Left lung (tissue), 10 donors: ENCODE data around the gene ASMTL. TPM values are rescaled to one million over a fixed set of nuclear protein-coding genes. Genes with fewer than 3 reads are reported as not detected.

Experiments
- ATAC-seq: fragments of 200-7000 bp; cut with Tn5 transposase; one replicate; pipeline ENCODE4 v1.9.1; 2020; ENCODE audit warnings: moderate library complexity
- DNase-seq, 4 donors: peaks; one replicate each; pipeline ENCODE4 v3.0.0-alpha.2; 2013 to 2020
- H3K27ac ChIP-seq, 2 donors: fragments of 200-600 bp; sonication (generic) in 1 of 2; one replicate each; pipeline versions ENCODE4 v1.5.0 to v1.8.0; 2020 to 2021
- H3K27me3 ChIP-seq, 2 donors: fragments of 200-600 bp; sonication (generic) in 1 of 2; one replicate each; pipeline versions ENCODE4 v1.5.0 to v1.8.0; 2020 to 2021
- H3K36me3 ChIP-seq, 2 donors: fragments of 200-600 bp; sonication (generic) in 1 of 2; one replicate each; pipeline versions ENCODE4 v1.5.0 to v1.8.0; 2020 to 2021
- H3K4me1 ChIP-seq, 2 donors: fragments of 200-600 bp; one replicate each; pipeline ENCODE4 v1.8.0; 2021
- H3K4me3 ChIP-seq, 2 donors: fragments of 200-600 bp; sonication (generic) in 1 of 2; one replicate each; pipeline versions ENCODE4 v1.5.0 to v1.8.0; 2020 to 2021; ENCODE audit warnings: mild to moderate bottlenecking in 1 of 2
- H3K9me3 ChIP-seq, 2 donors: fragments of 200-600 bp; sonication (generic) in 1 of 2; one replicate each; pipeline versions ENCODE4 v1.5.0 to v1.8.0; 2020 to 2021
- intact Hi-C, 2 donors: fragments of 100-400 bp; cut with DNase I; formaldehyde crosslinking; loops; one replicate each; pipeline versions ENCODE4 v1.11.2 to v1.14.2; 2022
- polyA plus RNA-seq, 6 donors: library from polyadenylated mRNA; unstranded; fragments of 120-200 nt; gene quantifications; one replicate each; pipeline ENCODE4 v1.2.1, GENCODE V29; 2013; ENCODE audit not compliant: insufficient read length in 6 of 6
- total RNA-seq, 2 donors: library from RNA; stranded (reverse); fragmentation: NEBNext Ultra II Directional; extraction: Animal tissue kit (Norgen Biotek cat#: 25700); gene quantifications; one replicate each; pipeline ENCODE4 v1.2.1, GENCODE V29; 2021
- TF ChIP-seq, protein P1 (sequence below), 2 donors: fragments of 200-600 bp; sonication (generic) in 1 of 2; IDR thresholded peaks; one replicate each; pipeline versions ENCODE4 v1.5.0 to v1.8.0; 2021; ENCODE audit warnings: antibody characterized with exemption in 2 of 2
- donor health status: DM: no; HTN: yes; CAD: no.
- donor health status: DM: no; HTN: no; CAD: no.

Gene ASMTL
- total and polyA plus RNA-seq, 8 donors, result 18.6 to 32.0 (median 24.8) TPM

- intact Hi-C loops, result no loop called here
- Histone ChIP-seq H3K4me3 (no peak overlapping the region), H3K27ac (peak overlapping the region in 1 of 2 donors; percentile 25), H3K4me1 (peaks cover 13 to 37% of the 10 kb centered on the region in 2 donors), H3K9me3 (no peaks in the 10 kb centered on the region), H3K36me3 (peaks cover 0 to 39% of the 10 kb centered on the region in 2 donors), H3K27me3 (no peaks in the 10 kb centered on the region)
- peak in 2 of 4 donors; percentile 32 to 75 for DNase-seq
- TF ChIP-seq, protein P1, sequence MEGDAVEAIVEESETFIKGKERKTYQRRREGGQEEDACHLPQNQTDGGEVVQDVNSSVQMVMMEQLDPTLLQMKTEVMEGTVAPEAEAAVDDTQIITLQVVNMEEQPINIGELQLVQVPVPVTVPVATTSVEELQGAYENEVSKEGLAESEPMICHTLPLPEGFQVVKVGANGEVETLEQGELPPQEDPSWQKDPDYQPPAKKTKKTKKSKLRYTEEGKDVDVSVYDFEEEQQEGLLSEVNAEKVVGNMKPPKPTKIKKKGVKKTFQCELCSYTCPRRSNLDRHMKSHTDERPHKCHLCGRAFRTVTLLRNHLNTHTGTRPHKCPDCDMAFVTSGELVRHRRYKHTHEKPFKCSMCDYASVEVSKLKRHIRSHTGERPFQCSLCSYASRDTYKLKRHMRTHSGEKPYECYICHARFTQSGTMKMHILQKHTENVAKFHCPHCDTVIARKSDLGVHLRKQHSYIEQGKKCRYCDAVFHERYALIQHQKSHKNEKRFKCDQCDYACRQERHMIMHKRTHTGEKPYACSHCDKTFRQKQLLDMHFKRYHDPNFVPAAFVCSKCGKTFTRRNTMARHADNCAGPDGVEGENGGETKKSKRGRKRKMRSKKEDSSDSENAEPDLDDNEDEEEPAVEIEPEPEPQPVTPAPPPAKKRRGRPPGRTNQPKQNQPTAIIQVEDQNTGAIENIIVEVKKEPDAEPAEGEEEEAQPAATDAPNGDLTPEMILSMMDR (IDR thresholded peaks at IDR 0.05), result no peak
- no peak for ATAC-seq
Measured at GRCh38 chrX:1394731-1395501, 57.8 kb downstream of the ASMTL start.

GRCh38 chrX:1393871-1394615 is 58.7 kb downstream of the ASMTL start:
- no peaks in the 10 kb centered on the region for H3K27me3 ChIP-seq
- H3K4me3 ChIP-seq, result no peak overlapping the region
- peaks cover 0 to 44% of the 10 kb centered on the region in 2 donors for H3K36me3 ChIP-seq
- DNase-seq (peak in 2 of 4 donors; percentile 19 to 35), ATAC-seq (no peak)
- TF ChIP-seq, protein P1 (IDR thresholded peaks at IDR 0.05), result no peak
- no peaks in the 10 kb centered on the region for H3K9me3 ChIP-seq
- intact Hi-C loops, result no loop called here
- H3K27ac ChIP-seq, result peak overlapping the region in 1 of 2 donors; percentile 25
- H3K4me1 ChIP-seq, result peaks cover 13 to 46% of the 10 kb centered on the region in 2 donors

DNA sequence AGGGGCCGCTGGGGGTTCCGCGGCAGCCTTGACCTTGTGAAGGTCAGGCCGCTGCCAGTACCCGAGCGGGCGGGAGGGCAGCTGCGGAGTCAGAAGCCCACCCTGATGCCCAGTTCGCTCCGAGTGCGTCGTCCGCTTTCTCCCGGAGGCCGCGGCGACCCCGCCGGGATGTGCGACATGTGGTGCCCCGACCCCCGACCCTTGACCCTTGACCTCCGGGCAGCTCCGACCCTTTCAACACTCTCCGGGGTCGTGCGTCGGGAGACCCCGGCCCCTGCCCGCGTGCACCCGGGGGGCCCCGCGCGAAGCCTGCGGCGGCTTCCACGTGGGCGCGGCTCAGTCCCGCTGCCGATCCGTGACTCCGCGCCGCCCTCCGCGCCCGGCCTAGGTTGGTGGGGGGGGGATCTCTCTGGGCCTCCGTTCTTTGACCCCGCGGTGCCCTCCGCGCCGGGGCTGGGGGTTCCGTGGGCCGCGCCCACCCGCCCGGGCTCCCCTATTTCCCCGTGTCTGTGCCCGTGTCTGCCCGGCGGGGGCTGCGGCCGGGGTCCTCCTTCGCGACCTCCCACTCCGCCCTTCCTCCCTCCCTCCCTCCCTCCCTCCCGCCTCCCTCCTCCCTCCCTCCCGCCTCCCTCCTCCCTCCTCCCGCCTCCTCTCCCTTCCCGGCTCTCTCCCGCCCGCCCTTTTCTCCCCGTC is 60.2 kb downstream of the ASMTL start:
- H3K36me3 ChIP-seq, result peaks cover 0 to 50% of the 10 kb centered on the region in 2 donors
- DNase-seq, result peak in 3 of 4 donors; percentile 77 to 91 (median 78)
- ATAC-seq, result peak; percentile 66
- intact Hi-C loops, result no loop called here
- H3K4me3 ChIP-seq, result peak overlapping the region; percentile 99 to 100
- no peaks in the 10 kb centered on the region for H3K27me3 ChIP-seq
- H3K27ac ChIP-seq, result peak overlapping the region; percentile 97 to 98
- no peaks in the 10 kb centered on the region for H3K9me3 ChIP-seq
- H3K4me1 ChIP-seq, result peaks cover 13 to 59% of the 10 kb centered on the region in 2 donors
- TF ChIP-seq, protein P1 (IDR thresholded peaks at IDR 0.05), result no peak

DNA sequence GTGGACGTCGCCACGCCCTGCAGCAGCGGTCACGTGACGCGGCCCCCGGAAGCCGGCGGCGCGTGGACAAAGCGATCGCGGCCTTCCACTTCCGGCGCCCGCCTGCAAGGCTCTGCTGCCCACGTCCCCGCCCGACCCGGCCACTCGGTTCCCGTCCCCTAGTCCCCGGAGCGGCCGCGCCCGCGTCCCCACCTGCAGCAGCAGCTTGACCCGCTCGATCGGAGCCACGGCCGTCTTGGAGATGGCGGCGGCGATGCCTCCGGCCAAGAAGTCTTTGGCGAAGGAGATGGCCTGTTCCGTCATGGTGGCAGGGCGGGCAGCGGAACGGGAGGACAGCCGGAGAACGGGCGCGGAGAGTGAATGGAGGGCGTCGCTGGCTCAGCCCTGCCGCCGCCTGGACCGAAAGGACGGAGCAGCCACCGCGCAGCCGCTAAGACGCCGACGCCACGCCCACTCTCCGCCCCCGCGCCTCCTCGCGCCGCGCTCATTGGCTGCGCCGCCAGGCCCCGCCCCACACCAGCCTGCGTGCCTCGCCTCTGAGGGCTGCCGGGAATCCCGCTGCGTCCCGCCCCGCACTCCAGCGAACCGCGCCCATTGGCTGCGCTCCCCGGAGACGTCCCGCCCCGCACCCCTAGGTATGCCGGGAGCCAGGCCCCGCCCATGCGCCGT is 60.9 kb downstream of the ASMTL start, which contains the start of gene SLC25A6:
Gene SLC25A6 (minus strand): TSS at position 407 of the 669 bp plus-strand sequence. CDS start 104 bp downstream, at position 303.
- peak; percentile 97 to 99 (median 99) for DNase-seq
- H3K27ac ChIP-seq, result peak within 1 kb of the TSS; percentile 97 to 98

More for the DNA sequence above, 60.9 kb downstream of the ASMTL start, which contains the start of gene SLC25A6:
- TF ChIP-seq, protein P1 (IDR thresholded peaks at IDR 0.05), result peak in 1 of 2 donors; percentile 32
- Histone ChIP-seq H3K36me3 (peaks cover 0 to 51% of the 10 kb centered on the region in 2 donors), H3K27me3 (no peaks in the 10 kb centered on the region), H3K4me3 (peak within 1 kb of the TSS; percentile 99 to 100), H3K9me3 (no peaks in the 10 kb centered on the region), H3K4me1 (peaks cover 13 to 59% of the 10 kb centered on the region in 2 donors)
- peak; percentile 96 for ATAC-seq
- intact Hi-C loops, result no loop called here
